Esophagus mucosa (tissue), 1 donor: ENCODE data around the gene EEPD1. TPM values are rescaled to one million over a fixed set of nuclear protein-coding genes. Genes with fewer than 3 reads are reported as not detected.

Experiments
- ATAC-seq: fragments of 200-7000 bp; cut with Tn5 transposase; one replicate; pipeline ENCODE4 v1.9.1; 2020
- total RNA-seq: library from RNA; stranded (reverse); gene quantifications from one replicate; pipeline ENCODE4 v1.2.4, GENCODE V29; 2023
- donor health status: DM: yes; HTN: yes; CAD: no.

EEPD1 gene
- total RNA-seq, 1 donor from 2014 or later: 2.9 TPM

GRCh38 chr7:36262309-36263094 is 109.4 kb downstream of the EEPD1 start:
- ATAC-seq: no peak

DNA sequence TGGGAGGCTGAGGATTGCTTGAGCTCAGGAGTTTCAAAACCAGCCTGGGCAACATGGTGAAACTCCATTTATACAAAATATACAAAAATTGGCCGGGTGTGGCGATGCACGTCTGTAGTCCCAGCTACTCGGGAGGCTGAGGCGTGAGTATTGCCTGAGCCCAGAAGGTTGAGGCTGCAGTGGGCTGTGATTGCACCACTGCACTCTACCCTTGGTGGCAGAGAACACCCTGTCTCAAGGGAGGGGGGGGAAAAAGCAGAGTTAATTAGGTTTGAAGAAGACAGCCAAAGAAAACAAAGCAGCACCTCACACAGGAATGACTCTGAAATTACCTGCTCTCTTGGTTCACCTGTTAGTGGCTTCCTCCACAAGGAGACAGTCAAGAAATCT is 110.0 kb downstream of the EEPD1 start:
- ATAC-seq: no peak

- ATAC-seq: no peak
Measured at GRCh38 chr7:36264123-36264801, 111.2 kb downstream of the EEPD1 start.

- ATAC-seq: no peak
Measured at GRCh38 chr7:36264913-36265516, 112.0 kb downstream of the EEPD1 start.

GRCh38 chr7:36265680-36266079 is 112.6 kb downstream of the EEPD1 start:
- ATAC-seq: peak; percentile 47

DNA sequence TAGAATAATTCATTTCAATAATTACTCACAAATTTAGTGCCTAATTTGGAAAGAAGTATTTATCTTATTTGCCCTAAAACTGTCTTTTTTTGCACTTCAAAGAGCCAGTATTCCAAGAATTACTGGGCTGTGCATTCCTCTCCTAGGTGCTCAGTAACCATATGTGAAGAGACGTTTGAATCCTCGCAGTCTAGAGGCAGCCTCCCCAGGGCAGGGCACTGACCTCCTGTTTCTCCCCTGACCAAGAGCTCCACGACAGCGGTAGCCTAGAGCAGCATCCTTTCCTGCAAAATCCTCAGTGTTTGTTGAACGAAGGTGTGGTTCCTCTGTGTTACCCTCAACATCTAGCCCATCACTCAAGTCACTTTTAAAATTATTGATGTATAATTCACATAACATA is 113.1 kb downstream of the EEPD1 start:
- no peak for ATAC-seq

- ATAC-seq: no peak
Measured at GRCh38 chr7:36266683-36267082, 113.6 kb downstream of the EEPD1 start.

GRCh38 chr7:36272211-36272566 is 119.1 kb downstream of the EEPD1 start:
- no peak for ATAC-seq

DNA sequence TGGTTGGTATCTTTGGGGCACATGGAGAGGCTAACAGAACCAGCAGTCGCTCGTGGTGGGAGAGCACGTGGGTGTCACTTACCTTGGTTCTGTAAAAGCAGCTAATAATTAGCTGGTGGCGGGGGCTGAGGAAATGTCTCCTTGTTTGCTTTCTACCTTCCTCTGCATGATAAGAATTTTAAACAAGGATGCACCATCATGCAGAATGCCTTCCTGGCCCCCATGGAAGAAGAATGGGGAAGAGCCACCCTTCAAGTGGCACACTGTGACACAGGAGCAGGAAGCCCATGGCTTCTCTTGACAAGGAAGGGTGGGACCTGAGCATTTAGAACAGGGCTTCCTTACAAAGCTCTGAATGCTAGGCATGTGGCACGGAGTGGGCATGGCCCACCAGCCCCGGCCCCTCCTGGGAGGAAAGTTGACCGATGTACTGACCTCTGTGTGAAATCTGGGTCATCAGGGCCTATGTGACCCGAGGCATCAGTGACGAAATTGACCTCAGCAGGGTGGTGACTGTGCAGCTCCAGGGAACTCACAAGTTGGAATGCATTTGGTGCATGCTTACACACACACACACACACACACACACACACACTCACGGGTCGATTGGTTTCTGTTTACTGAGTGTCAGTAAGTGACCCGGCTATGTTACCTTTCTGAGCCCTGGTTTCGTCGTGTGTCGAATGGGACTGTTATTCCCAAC is 119.7 kb downstream of the EEPD1 start:
- ATAC-seq: no peak

DNA sequence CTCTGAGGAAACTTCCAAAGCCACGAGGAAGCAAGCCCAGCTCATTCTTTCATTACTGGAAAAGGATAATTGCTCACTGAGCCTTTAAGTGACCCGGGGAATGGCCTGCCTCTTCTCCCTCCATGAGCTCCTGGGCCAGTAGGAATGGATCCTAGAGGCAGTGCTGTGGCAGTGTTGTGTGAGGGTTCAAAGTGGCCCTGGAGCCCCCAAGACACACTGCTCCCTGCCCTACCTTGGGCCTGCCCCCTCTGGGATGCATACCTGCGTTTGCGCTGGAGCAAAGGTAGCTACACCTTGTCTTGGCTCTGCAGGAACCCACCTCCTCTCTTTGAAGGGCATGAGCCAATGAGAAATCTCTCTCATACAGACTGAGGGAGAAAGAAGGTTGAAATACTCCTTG is 120.8 kb downstream of the EEPD1 start:
- ATAC-seq: no peak

DNA sequence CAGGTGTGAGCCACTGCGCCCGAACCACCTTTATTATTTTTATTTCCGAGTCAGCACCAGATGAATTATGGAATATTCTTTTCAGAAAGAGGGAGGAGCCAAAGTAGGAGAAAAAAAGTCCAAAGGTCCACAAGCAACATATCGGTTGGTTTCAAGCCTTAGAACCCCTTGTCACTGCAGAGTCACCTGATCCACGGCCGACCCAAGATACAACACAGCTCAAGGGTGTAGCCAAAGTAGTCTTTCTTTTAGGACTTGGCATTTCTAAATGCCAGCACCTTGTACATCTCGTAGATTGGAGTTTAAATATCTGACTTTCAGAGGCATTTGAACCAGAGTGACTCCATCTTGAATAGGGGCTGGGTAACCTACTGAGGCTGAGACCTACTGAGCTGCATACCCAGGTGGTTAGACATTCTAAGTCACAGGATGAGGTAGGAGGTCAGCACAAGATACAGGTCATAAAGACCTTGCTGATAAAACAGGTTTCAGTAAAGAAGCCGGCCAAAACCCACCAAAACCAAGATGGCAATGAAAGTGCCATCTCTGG is 122.8 kb downstream of the EEPD1 start:
- ATAC-seq: no peak

DNA sequence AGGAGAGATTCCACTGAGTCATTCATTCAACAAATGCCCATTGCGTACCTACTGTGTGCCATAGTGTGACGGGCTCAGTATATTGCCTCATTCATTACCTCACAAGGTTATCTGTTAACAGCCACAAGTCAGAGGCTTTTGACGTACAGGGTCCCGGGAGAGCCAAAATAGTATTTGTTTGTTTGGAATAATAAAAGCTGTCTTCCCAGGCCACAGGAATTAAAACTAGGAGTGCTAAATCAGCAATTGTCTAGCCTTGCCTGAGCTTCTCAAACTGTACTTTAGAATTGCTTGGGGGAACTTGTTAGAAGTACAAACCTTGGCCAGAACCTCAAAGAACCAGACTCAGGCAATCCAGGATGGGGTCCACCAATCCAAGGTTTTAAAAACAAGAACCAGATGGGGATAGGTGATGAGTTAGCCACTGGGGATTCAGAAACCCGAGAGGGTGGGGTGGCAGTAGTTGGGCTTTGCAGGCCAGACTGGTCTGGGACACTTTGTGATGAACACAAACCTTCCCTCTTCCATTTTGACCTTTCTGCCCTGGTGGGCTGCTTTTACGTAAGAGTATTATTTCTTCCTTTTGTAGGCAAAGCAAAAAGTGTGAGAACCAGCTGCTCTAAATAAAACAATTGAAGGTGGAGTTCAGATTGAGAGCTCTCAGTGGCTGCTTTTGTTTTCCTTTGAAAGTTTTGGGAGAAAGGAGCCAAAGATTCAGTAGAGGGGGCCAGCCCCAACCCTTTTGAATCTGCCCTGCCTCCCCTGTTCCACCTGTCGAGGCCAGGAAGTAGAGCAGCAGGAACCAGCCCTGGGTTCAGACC is 123.6 kb downstream of the EEPD1 start:
- no peak for ATAC-seq

GRCh38 chr7:36277249-36277542 is 124.1 kb downstream of the EEPD1 start:
- ATAC-seq: peak; percentile 44

DNA sequence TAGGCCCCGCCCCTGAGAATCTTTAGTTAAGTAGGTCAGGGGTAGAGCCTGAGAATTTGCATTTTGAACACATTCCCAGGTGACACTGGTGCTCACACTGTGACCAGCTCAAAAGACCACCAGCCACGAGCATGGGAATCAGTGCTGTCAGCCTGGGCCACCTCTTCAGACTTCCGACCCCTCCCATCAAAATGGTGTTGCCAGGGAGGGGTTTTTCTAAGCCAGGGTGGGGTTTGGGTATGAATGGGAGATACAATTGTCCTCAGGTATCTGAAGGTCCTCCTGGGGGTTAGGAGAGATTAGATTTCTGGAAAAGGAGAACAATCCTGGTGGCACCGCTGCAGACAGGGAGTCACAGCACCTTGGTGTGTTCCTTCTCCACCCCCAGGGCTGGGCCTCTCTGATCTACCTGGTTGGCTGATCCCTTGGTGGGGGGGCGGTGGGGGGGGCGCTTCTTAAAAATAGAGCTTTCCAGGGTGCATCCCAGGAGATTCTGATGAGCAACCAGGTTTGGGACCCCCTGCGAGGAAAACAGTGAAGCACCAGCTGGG is 125.1 kb downstream of the EEPD1 start:
- no peak for ATAC-seq

DNA sequence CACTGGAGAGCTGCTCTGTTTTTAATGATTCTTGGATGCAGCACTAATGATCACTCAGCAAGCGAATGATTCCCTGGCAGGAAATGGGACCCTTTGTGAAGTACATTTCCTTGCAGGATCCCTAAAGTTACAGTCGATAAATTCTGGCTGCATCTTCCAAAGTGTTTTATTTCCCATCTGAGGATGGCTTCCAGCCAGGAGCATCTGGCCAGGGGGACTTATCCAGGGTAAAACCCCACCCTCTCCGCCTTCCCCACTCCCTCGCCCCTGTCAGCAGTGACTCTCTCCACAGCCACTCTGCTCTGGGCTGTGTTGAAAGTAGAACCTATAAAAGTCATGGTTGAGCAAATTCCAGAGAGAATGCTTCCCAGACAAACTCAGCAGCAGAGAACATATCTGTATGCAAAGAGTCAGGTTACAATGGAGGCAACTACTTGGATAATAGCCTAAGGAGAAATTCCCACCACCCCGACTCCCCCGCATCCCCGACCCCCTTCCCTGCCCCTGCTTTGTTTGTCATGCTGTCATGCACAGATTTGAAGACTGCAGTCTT is 125.6 kb downstream of the EEPD1 start:
- no peak for ATAC-seq

- no peak for ATAC-seq
Measured at GRCh38 chr7:36279200-36279925, 126.3 kb downstream of the EEPD1 start.

DNA sequence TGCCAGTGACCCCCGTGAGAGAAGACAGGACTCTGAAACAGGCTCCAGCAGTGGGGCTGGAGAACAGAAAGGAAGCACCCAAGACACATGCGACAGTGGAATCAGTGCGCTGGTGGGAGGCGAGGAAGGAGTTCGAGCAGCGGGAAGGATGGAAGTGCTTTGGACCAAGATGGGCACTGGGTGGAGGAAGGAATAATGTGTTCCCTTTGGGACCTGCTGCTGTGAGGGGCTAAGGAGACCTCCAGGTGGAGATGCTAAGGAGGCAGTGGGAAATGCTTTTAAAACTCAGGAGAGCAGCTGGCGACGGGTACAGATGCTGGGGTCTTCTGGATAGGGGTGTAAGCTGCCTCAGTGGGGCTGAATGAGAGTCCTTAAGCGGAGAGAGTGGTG is 126.9 kb downstream of the EEPD1 start:
- no peak for ATAC-seq

DNA sequence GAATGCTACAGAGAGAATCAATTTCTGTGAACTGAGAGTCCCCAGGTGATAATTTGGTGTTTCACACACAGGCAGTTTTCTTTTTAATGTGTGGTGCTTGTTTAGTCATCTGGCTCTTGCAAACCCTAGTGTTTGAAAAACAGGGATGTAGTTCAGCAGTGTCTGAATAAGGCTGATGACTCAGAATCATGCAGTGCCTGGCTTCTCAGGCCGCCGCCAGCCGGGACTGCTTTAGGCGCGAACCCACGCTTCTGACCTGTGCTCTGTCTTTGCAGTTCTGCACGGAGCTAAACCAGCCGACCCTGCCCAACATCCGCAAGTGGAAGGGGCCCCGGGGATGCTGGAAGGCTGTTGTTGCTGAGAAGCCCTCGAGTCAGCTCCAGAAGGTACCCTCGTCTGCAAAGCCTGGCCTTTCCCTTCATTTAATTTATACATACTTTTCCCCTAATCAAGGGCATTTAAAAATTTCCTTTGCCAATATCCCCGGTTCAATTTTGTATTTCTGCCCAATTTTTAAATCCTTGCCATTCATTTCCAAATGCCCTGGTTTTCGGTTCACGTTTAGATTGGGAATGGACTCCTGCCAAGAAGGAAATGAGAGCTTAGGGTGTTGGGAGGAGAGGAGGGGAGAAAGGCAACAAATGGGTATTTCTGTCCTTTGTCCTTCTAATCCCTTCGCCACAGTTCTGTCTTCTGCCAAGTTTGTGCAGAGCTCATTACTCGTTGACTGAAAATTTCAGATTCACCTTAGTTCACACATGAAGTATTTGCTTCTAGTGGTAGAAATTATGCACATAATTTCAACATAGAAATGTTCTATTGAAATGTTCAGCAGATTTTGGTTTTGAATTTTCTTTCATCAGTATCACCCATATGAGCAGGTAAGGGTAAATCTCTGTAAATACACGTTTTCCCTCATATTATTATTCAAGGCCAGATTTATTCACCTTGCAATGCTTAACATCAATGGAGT is 128.1 kb downstream of the EEPD1 start:
- peak; percentile 88 for ATAC-seq

DNA sequence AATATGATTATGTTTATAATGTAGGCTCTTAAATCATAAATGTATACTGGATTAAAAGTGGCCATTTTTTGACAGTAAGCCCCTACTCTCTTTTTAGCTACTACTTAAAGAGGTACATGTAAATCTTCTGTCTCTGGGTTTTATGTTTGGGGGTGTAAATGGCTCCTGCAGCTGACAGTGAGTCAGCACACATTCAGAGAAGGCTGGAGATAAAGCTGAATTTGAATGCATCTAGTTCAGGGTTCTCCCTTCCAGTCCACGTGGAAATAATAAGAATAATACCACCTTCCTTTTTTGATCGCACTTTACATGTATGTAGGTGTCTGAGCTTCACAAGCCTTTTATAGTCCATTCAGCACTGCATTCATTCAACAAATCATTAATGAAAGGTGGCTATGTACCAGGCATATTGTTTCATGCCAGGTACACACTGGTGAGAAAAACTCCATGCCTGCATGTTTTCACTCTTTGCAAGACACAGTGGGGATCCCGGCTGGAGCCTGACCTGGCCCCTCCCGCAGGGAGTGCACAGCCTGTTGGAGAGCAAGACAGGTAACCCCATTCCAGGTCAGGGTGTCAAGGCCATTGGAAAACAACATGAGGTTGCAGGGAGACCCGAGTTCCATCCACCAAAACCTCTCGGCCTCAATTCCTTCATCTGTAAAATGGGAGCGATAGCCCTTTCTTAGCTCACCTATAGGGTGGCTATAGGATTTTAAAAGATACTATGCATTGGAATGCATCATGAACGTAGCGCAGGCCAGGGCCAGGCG is 129.1 kb downstream of the EEPD1 start:
- ATAC-seq: no peak
